HG03565 (cell line): ENCODE measurements around the gene ABITRAM.

Experiments
- ATAC-seq: cut with Tn5 transposase; IDR thresholded peaks from one replicate; pipeline ENCODE4 v1.9.1; 2021; ENCODE audit warnings: mild to moderate bottlenecking, moderate library complexity; ENCODE audit not compliant: unreplicated experiment

Gene ABITRAM

DNA sequence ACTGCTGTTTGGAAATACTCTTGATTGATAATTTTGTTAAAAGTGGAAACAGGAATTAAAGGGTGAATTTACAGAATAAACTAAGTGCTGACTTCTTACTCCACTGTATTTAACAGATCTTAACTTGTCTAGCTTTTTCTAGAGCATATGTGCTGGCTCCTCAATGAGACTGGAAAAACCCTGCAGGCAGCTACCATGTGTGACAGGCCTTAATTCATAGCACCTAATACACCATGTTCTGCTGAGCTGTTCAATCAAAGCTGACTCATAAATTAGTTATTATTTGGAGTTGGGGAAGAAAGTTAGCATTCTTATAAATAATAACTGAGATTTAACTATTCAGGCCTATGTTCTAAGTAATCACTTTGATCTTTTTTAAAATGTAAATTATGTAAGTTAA, 49.7 kb downstream of the ABITRAM start:
- ATAC-seq: no peak
